Astrocyte (in vitro differentiated cells and primary cell): ENCODE results near the gene SLC38A10.

Experiments used
- EZH2 ChIP-seq: IDR thresholded peaks from 2 replicates; pipeline ENCODE4 v1.6.1; 2012; ENCODE audit warnings: mild to moderate bottlenecking, low read length, inconsistent platforms; ENCODE audit not compliant: insufficient read depth
- TF ChIP-seq, protein P1 (sequence below): IDR thresholded peaks from 2 replicates; pipeline ENCODE4 v1.5.1; 2011; ENCODE audit warnings: low read depth, mild to moderate bottlenecking, inconsistent platforms, low read length, moderate library complexity; ENCODE audit not compliant: insufficient read depth

- TF ChIP-seq, protein P1, sequence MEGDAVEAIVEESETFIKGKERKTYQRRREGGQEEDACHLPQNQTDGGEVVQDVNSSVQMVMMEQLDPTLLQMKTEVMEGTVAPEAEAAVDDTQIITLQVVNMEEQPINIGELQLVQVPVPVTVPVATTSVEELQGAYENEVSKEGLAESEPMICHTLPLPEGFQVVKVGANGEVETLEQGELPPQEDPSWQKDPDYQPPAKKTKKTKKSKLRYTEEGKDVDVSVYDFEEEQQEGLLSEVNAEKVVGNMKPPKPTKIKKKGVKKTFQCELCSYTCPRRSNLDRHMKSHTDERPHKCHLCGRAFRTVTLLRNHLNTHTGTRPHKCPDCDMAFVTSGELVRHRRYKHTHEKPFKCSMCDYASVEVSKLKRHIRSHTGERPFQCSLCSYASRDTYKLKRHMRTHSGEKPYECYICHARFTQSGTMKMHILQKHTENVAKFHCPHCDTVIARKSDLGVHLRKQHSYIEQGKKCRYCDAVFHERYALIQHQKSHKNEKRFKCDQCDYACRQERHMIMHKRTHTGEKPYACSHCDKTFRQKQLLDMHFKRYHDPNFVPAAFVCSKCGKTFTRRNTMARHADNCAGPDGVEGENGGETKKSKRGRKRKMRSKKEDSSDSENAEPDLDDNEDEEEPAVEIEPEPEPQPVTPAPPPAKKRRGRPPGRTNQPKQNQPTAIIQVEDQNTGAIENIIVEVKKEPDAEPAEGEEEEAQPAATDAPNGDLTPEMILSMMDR: no peak
- no peak for TF ChIP-seq EZH2
Observed at GRCh38 chr17:81285894-81286293, 9.2 kb downstream of the SLC38A10 start.
